Measurements from ENCODE around the gene SUSD4.

Gene SUSD4

DNA sequence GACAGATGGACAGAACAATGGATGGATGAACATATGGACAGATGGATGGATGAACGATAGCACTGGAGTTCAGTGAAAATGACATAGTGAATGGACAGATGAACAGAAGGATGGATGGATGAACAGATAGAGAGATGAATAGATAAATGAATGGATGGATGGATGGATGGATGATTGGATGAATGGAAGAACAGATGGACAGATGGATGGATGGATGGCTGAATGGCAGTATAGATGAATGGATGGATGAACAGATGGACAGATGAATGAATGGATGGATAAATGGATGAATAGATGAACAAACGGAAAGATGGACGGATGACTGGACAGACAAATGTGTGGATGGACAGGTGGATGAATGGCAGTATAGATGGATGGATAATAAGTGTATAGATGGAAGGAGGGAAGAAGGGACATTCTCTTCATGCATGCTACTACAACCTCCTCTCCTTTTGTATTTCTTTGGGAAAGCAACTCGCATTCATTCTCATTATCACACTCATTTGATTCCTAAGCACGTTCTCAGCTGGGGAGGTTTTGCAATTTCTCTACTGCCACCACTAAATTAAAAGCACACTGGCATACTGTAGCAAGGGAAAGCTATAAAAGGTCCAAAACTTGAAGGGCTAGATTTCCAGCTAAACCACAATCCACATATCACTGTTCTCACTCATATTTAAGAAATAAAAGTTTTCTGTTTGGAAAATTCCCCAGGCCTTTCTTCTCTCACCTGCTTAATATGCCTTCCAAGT is 34.1 kb downstream of the SUSD4 start:
- H3K27ac ChIP-seq (ENCODE audit: low read length): no peak overlapping the region
- no peaks in the 10 kb centered on the region for H3K9me3 ChIP-seq (ENCODE audit: control insufficient read depth in 2 of 2, low read length in 2 of 2)
- no peak overlapping the region for H3K9ac ChIP-seq (ENCODE audit: low read length in 2 of 2)
- no peak overlapping the region for H3K4me3 ChIP-seq (ENCODE audit: low read length in 2 of 2)
- no peaks in the 10 kb centered on the region for H3K27me3 ChIP-seq (ENCODE audit: control insufficient read depth in 1 of 2, insufficient read depth in 2 of 2, low read length in 2 of 2)
- H3K36me3 ChIP-seq (ENCODE audit: control insufficient read depth in 2 of 2, insufficient read depth in 2 of 2, low read length in 2 of 2): no peaks in the 10 kb centered on the region
- H3K4me1 ChIP-seq (ENCODE audit: control insufficient read depth, insufficient read depth, low read length): peaks cover 3% of the 10 kb centered on the region

DNA sequence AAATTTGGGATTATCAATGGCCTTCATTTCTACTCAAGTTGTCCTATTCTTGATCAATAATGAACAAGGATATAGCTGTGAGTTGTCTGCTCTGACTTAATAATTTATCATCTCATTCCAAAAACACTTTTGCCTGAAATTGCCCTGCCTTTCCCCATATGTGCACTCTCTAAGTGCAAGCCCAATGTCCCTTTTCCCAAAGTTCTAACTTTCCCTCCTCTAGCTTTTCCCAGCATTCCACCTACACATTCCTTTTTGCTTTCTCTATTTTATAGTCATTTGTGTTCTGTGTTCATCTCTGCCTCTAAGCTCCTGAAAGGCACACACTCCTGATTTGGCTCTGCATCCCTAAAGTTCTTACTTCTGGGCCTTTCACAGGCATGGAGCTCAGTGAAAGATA is 34.7 kb downstream of the SUSD4 start:
- Histone ChIP-seq H3K4me1 (ENCODE audit: control insufficient read depth, insufficient read depth, low read length) (peaks cover 3% of the 10 kb centered on the region), H3K9me3 (ENCODE audit: control insufficient read depth in 2 of 2, low read length in 2 of 2) (no peaks in the 10 kb centered on the region), H3K27me3 (ENCODE audit: control insufficient read depth in 1 of 2, insufficient read depth in 2 of 2, low read length in 2 of 2) (no peaks in the 10 kb centered on the region), H3K36me3 (ENCODE audit: control insufficient read depth in 2 of 2, insufficient read depth in 2 of 2, low read length in 2 of 2) (no peaks in the 10 kb centered on the region), H3K27ac (ENCODE audit: low read length) (no peak overlapping the region), H3K9ac (ENCODE audit: low read length in 2 of 2) (no peak overlapping the region), H3K4me3 (ENCODE audit: low read length in 2 of 2) (no peak overlapping the region)

- no peak overlapping the region for H3K9ac ChIP-seq (ENCODE audit: low read length in 2 of 2)
- H3K9me3 ChIP-seq (ENCODE audit: control insufficient read depth in 2 of 2, low read length in 2 of 2): no peaks in the 10 kb centered on the region
- H3K27ac ChIP-seq (ENCODE audit: low read length): no peak overlapping the region
- no peaks in the 10 kb centered on the region for H3K27me3 ChIP-seq (ENCODE audit: control insufficient read depth in 1 of 2, insufficient read depth in 2 of 2, low read length in 2 of 2)
- no peaks in the 10 kb centered on the region for H3K36me3 ChIP-seq (ENCODE audit: control insufficient read depth in 2 of 2, insufficient read depth in 2 of 2, low read length in 2 of 2)
- H3K4me3 ChIP-seq (ENCODE audit: low read length in 2 of 2): no peak overlapping the region
- H3K4me1 ChIP-seq (ENCODE audit: control insufficient read depth, insufficient read depth, low read length): peaks cover 3% of the 10 kb centered on the region
Observed at GRCh38 chr1:223328566-223328965, 35.4 kb downstream of the SUSD4 start.

GRCh38 chr1:223326776-223327175 is 37.2 kb downstream of the SUSD4 start:
- Histone ChIP-seq H3K4me3 (ENCODE audit: low read length in 2 of 2) (no peak overlapping the region), H3K9me3 (ENCODE audit: control insufficient read depth in 2 of 2, low read length in 2 of 2) (no peaks in the 10 kb centered on the region), H3K36me3 (ENCODE audit: control insufficient read depth in 2 of 2, insufficient read depth in 2 of 2, low read length in 2 of 2) (no peaks in the 10 kb centered on the region), H3K27ac (ENCODE audit: low read length) (no peak overlapping the region), H3K9ac (ENCODE audit: low read length in 2 of 2) (no peak overlapping the region), H3K27me3 (ENCODE audit: control insufficient read depth in 1 of 2, insufficient read depth in 2 of 2, low read length in 2 of 2) (no peaks in the 10 kb centered on the region), H3K4me1 (ENCODE audit: control insufficient read depth, insufficient read depth, low read length) (peaks cover 3% of the 10 kb centered on the region)

- Histone ChIP-seq H3K27ac (ENCODE audit: low read length) (no peak overlapping the region), H3K27me3 (ENCODE audit: control insufficient read depth in 1 of 2, insufficient read depth in 2 of 2, low read length in 2 of 2) (no peaks in the 10 kb centered on the region), H3K4me3 (ENCODE audit: low read length in 2 of 2) (no peak overlapping the region), H3K9ac (ENCODE audit: low read length in 2 of 2) (no peak overlapping the region), H3K9me3 (ENCODE audit: control insufficient read depth in 2 of 2, low read length in 2 of 2) (no peaks in the 10 kb centered on the region), H3K4me1 (ENCODE audit: control insufficient read depth, insufficient read depth, low read length) (no peaks in the 10 kb centered on the region), H3K36me3 (ENCODE audit: control insufficient read depth in 2 of 2, insufficient read depth in 2 of 2, low read length in 2 of 2) (no peaks in the 10 kb centered on the region)
Observed at GRCh38 chr1:223323491-223324484, 40.2 kb downstream of the SUSD4 start.

GRCh38 chr1:223322868-223323267 is 41.1 kb downstream of the SUSD4 start:
- no peaks in the 10 kb centered on the region for H3K36me3 ChIP-seq (ENCODE audit: control insufficient read depth in 2 of 2, insufficient read depth in 2 of 2, low read length in 2 of 2)
- no peaks in the 10 kb centered on the region for H3K4me1 ChIP-seq (ENCODE audit: control insufficient read depth, insufficient read depth, low read length)
- H3K27ac ChIP-seq (ENCODE audit: low read length): no peak overlapping the region
- no peak overlapping the region for H3K4me3 ChIP-seq (ENCODE audit: low read length in 2 of 2)
- H3K27me3 ChIP-seq (ENCODE audit: control insufficient read depth in 1 of 2, insufficient read depth in 2 of 2, low read length in 2 of 2): no peaks in the 10 kb centered on the region
- H3K9ac ChIP-seq (ENCODE audit: low read length in 2 of 2): no peak overlapping the region
- H3K9me3 ChIP-seq (ENCODE audit: control insufficient read depth in 2 of 2, low read length in 2 of 2): no peaks in the 10 kb centered on the region

- no peak overlapping the region for H3K9ac ChIP-seq (ENCODE audit: low read length in 2 of 2)
- H3K27me3 ChIP-seq (ENCODE audit: control insufficient read depth in 1 of 2, insufficient read depth in 2 of 2, low read length in 2 of 2): no peaks in the 10 kb centered on the region
- H3K36me3 ChIP-seq (ENCODE audit: control insufficient read depth in 2 of 2, insufficient read depth in 2 of 2, low read length in 2 of 2): no peaks in the 10 kb centered on the region
- peaks cover 0 to 3% of the 10 kb centered on the region in 2 donors for H3K9me3 ChIP-seq (ENCODE audit: control insufficient read depth in 2 of 2, low read length in 2 of 2)
- no peaks in the 10 kb centered on the region for H3K4me1 ChIP-seq (ENCODE audit: control insufficient read depth, insufficient read depth, low read length)
- H3K27ac ChIP-seq (ENCODE audit: low read length): no peak overlapping the region
- no peak overlapping the region for H3K4me3 ChIP-seq (ENCODE audit: low read length in 2 of 2)
Observed at GRCh38 chr1:223320959-223321358, 43.0 kb downstream of the SUSD4 start.

- Histone ChIP-seq H3K4me3 (ENCODE audit: low read length in 2 of 2) (no peak overlapping the region), H3K4me1 (ENCODE audit: control insufficient read depth, insufficient read depth, low read length) (no peaks in the 10 kb centered on the region), H3K27me3 (ENCODE audit: control insufficient read depth in 1 of 2, insufficient read depth in 2 of 2, low read length in 2 of 2) (no peaks in the 10 kb centered on the region), H3K9me3 (ENCODE audit: control insufficient read depth in 2 of 2, low read length in 2 of 2) (peaks cover 0 to 3% of the 10 kb centered on the region in 2 donors), H3K36me3 (ENCODE audit: control insufficient read depth in 2 of 2, insufficient read depth in 2 of 2, low read length in 2 of 2) (no peaks in the 10 kb centered on the region), H3K27ac (ENCODE audit: low read length) (no peak overlapping the region), H3K9ac (ENCODE audit: low read length in 2 of 2) (no peak overlapping the region)
Observed at GRCh38 chr1:223319905-223320580, 43.9 kb downstream of the SUSD4 start.

- no peak overlapping the region for H3K4me3 ChIP-seq (ENCODE audit: low read length in 2 of 2)
- H3K27me3 ChIP-seq (ENCODE audit: control insufficient read depth in 1 of 2, insufficient read depth in 2 of 2, low read length in 2 of 2): no peaks in the 10 kb centered on the region
- H3K4me1 ChIP-seq (ENCODE audit: control insufficient read depth, insufficient read depth, low read length): no peaks in the 10 kb centered on the region
- peaks cover 0 to 3% of the 10 kb centered on the region in 2 donors for H3K9me3 ChIP-seq (ENCODE audit: control insufficient read depth in 2 of 2, low read length in 2 of 2)
- H3K9ac ChIP-seq (ENCODE audit: low read length in 2 of 2): no peak overlapping the region
- no peak overlapping the region for H3K27ac ChIP-seq (ENCODE audit: low read length)
- H3K36me3 ChIP-seq (ENCODE audit: control insufficient read depth in 2 of 2, insufficient read depth in 2 of 2, low read length in 2 of 2): no peaks in the 10 kb centered on the region
Observed at GRCh38 chr1:223319398-223319797, 44.6 kb downstream of the SUSD4 start.

DNA sequence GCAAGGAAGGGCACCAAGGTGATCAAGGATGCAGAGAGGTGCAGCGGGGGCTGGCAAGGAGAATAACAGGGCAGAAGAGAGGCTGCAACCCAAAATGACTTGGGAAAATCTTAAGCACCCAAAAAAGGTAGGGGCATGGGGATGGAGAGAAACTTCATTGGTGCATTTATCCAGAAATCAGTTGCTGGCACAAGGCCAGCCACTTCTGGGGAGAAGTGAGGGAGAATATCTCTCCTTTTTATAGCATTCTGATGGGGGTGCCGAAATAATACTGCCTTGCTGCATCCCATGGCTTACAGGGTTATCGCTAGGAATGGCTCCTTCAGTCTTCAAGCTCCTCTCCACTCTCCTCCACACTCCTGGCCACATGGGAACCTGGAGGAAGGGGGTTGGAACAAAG is 47.9 kb downstream of the SUSD4 start:
- H3K27me3 ChIP-seq (ENCODE audit: control insufficient read depth in 1 of 2, insufficient read depth in 2 of 2, low read length in 2 of 2): no peaks in the 10 kb centered on the region
- H3K4me3 ChIP-seq (ENCODE audit: low read length in 2 of 2): no peak overlapping the region
- peaks cover 0 to 3% of the 10 kb centered on the region in 2 donors for H3K9me3 ChIP-seq (ENCODE audit: control insufficient read depth in 2 of 2, low read length in 2 of 2)
- no peak overlapping the region for H3K9ac ChIP-seq (ENCODE audit: low read length in 2 of 2)
- H3K36me3 ChIP-seq (ENCODE audit: control insufficient read depth in 2 of 2, insufficient read depth in 2 of 2, low read length in 2 of 2): no peaks in the 10 kb centered on the region
- H3K27ac ChIP-seq (ENCODE audit: low read length): no peak overlapping the region
- peaks cover 8% of the 10 kb centered on the region for H3K4me1 ChIP-seq (ENCODE audit: control insufficient read depth, insufficient read depth, low read length)

All from stomach smooth muscle (tissue), 2 donors.